GM21576 (cell line): ENCODE results near the gene D2HGDH.
A peak's percentile ranks its signal among the peaks of the same experiment; 100 is the strongest.
"Not testable (repeated sequence)": the region's sequence is repeated elsewhere in the genome, so short reads cannot be mapped to it uniquely, and the experiment has no call there.

Experiments used
- ATAC-seq: cut with Tn5 transposase; IDR thresholded peaks from one replicate; pipeline ENCODE4 v1.9.1; 2021; ENCODE audit warnings: mild to moderate bottlenecking, moderate library complexity; ENCODE audit not compliant: unreplicated experiment

The D2HGDH gene

DNA sequence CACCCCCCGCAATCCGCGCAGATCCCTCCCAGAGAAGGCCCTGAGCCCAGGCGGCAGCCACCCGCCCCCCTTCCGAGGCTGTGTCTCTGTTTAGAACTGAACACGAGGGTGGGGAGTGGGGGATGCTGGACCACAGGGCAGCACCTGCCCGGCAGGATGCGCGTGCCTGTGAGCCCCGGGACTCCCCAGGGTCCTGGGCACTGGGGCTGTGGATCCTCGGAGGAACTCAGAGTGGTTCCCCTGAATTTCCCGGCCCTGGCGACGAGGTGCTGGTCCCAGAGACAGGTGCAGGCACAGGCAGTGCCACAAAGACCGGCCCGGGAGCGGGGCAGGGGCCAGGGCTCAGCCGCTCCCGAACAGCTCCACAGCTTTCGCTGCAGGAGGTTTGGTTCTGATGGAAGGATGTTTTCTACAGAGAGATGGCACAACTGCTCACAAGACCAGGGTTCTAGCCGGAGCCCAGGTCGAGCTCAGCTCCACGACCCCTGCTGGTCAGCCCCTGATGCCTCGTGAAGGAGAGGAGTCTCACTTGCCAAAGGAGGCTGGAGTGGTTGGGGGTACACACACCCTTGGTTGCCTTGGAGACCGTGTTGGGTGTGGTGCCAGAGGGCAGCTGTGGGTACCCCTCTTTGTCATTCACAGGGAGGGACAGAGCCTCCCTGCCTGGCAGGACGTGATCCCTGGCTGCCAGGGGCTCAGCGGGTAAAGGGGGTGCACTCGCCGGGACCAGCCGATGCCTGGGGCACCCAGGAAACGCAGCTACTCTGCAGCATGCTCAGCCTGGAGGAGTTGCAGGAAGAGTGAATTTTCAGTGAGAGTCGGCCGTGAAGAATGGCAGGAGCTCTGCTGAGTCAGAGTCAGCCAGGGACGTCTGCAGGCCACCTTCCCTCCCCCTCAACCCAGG lies 70.1 kb downstream of the D2HGDH start:
- ATAC-seq, result peak; percentile 36

DNA sequence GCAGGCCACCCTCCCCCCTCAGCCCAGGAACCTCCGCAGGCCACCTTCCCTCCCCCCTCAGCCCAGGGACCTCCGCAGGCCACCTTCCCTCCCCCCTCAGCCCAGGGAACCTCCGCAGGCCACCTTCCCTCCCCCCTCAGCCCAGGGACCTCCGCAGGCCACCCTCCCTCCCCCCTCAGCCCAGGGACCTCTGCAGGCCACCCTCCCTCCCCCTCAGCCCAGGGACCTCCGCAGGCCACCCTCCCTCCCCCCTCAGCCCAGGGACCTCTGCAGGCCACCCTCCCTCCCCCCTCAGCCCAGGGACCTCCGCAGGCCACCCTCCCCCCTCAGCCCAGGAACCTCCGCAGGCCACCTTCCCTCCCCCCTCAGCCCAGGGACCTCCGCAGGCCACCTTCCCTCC lies 71.8 kb downstream of the D2HGDH start:
- not testable (repeated sequence) for ATAC-seq

DNA sequence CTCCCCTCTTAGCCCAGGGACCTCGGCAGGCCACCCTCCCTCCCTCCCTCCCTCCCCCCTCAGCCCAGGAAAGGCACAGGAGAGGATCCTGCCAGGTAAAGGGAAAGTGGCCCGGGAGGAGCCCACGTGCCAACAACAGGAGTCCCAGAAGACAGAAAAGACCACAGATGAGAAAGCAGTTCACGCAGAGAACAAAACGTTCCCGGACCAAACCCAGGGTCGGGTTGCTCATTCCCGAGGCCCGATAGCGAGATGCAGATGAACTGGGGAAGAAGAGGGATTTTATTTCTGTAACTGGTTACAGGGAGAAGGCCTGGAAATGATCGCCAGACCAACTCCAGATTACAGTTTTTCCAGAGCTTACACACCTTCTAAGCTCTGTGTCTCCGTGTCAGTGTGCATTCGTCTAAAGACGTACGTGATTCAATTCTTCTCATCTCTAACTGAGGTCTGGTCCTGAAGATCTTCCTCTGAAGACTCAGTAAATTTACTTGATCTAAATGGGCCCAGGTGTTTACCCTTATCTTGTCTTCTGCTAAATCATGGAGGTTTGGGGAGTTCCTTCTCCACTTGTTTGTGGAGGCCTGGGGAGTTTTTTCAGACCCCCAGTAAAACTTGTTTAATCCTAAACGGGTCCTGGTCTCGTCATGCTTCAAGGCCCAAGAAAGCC lies 73.8 kb downstream of the D2HGDH start:
- no peak for ATAC-seq

DNA sequence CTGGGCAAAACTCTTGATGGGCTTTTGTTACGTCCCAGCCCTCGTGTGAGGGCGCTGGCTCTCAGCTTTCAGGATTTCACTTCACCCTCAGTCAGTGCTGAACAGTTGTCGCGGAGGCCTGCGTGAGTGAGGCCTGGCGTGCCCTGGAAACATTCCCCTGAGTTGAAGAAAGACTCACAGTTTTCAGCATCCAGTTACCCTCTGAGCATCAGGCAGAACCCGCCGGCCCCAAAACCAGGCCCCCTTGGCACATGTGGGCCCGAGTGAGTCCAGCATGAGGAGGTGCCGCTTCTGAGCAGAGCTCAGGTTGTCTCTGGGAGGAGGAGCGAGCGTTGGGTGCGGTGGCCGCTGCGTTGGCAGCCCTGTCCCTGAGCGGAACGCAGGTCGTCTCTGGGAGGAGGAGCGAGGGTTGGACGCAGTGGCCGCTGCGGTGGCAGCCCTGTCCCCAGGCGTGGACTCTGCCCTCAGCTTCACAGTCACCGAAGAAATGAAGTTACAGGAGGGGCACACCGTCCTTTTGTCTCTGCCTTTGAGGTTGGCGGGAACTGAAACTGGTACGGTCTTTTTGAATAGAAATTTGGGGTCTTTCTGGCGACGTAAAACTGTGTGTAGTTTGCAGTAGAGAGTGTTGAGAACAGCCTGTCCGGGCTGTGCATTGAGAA lies 74.4 kb downstream of the D2HGDH start, which contains the start of gene NEU4:
TSS of gene NEU4 (plus strand) at position 473 of the 662 bp plus-strand sequence. CDS start 5,292 bp downstream, outside the sequence.
- no peak for ATAC-seq

DNA sequence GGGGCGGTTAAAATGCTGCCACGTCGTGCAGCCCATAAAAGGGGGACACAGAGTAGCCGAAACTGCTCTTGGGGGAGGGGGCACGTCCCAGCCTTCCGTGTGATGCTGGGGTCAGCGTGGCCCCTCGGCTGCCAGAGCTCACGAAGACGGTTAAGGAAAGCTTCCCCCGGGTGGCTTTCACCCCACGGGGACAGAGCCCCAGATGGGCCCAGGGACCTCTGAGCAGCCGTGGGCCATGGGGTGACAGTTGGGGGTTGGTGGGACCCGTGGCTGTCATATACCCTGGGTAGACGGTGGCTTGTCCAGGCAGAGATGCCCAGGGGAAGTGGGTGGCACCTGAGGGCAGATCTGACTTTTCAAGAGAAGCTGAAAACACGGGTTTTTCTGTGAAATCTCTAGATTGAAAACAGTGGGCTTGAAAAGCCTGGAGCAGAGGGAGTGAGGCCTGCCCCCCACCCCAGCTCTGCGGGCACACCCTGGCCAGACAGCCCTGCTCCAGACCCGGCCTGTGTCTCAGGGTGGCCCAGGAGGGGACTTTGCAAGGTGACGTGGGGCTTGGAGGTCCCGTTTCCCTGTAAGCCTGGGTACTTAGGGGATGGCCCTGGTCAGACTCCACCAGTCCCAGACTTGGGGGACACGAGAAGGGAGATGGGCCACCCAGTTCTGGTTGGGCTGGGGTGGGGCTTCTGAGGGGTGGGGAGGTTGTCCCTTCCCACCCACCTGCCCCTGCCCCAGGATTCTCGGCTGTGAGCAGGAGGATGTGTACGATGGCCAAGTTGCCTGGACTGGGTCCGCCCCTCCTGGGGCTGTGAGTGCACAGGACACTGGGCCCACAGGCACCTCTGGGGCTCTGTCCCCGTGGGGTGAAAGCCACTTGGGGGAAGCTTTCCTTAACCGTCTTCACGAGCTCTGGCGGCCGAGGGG lies 75.2 kb downstream of the D2HGDH start:
- no peak for ATAC-seq

DNA sequence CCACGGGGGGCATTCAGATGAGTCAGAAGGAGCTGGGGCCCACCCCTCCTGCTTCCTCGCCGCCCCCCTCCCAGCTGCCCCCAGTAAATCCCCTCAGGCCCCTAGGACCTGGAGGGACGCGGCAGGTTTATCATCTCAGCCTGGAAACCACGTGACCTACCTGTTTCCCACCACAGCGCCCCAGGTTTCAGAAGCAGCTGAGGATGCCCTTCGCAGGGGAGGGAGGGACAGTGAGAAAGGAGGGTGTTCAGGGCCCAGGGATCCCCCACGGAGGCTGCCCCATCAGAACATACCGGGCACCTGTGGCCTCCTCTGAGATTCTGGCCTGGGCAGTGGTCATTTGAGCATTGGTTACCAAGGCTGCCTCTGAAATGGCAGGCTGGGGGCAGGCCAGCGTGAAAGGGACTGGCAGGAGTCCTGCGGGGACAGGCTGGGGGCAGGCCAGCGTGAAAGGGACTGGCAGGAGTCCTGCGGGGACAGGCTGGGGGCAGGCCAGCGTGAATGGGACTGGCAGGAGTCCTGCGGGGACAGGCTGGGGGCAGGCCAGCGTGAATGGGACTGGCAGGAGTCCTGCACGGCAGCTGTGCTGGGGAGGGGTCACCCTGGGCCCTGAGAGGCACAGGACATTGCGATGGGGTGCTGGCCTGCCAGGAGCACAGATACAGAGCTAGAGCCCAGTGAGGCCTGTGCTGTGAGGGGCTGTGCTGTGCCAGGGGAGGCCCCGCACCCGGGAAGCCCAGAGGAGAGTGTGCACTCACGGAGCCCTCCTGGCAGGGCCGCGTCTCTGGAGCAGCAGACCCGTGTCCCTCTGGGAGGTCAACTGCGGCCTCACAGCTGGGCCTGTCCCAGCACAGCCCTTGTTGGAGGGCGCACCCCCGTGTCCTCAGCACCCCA lies 76.1 kb downstream of the D2HGDH start:
- ATAC-seq, result no peak

DNA sequence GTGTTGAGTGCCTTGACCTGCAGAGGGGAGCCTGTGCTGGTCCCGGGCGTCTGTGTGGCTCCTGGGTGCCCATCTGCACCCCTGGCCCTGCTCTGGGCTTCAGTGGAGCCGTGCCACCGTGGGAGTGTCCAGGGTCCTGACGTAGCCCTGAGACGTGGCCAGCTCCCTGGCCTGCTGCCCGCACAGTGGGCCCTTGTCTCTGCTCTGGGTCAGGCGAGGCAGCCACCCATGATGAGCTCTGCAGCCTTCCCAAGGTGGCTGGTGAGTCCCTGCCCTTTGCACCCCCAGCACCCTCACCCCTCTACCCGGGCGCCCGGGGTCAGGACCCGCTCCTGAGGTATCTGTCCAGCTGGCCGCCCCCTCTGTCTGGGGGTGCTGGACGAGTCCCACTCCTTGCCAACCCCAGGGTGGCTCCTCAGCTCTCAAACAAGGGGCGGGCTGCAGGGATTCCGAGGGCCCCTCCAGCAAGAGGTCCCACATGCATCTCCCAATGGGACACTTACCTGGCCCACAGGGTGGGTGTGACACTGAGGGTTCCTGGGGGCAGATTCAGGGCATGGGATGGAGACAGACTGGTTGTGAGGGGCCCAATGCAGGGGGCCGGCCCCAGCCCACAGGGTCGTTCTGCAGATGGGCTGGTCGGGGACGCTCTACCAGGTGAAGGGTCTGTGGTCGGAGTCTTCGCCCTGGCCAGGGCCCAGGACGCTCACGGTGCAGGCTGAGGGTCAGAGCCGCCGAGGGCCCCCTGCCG lies 76.9 kb downstream of the D2HGDH start:
- no peak for ATAC-seq

DNA sequence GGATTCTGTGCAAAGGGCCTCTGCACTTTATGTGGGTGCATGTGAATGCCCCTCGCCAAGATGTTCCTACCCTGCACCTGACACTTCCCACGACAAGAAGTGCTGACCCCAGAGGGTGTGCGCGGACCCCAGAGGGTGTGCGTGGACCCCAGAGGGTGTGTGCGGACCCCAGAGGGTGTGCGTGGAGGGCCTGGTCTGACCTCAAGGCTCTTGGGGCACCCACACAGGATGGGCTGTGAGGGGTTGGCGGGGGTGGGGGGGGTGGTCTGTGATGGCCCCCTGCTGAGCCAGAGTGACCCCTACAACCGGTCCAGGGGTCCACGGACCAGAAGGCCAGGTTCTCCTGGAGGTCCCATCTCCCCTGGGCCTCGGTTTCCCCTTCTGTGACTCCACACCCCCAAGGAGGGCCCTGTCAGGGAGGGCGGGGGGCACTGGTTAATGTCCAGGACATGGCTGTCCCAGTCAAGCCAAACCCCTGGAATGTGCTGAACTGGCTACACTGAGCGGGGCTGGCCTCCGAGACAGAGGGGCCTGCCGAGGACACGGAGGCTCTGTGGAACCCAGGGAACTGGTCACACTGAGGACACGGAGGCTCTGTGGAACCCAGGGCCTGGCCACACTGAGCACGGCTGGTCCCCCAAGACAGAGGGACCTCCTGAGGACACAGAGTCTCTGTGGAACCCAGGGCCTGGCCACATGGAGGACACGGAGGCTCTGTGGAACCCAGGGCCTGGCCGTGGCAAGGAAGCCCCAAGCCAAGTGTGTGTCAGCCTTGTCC lies 77.7 kb downstream of the D2HGDH start:
- ATAC-seq, result no peak

DNA sequence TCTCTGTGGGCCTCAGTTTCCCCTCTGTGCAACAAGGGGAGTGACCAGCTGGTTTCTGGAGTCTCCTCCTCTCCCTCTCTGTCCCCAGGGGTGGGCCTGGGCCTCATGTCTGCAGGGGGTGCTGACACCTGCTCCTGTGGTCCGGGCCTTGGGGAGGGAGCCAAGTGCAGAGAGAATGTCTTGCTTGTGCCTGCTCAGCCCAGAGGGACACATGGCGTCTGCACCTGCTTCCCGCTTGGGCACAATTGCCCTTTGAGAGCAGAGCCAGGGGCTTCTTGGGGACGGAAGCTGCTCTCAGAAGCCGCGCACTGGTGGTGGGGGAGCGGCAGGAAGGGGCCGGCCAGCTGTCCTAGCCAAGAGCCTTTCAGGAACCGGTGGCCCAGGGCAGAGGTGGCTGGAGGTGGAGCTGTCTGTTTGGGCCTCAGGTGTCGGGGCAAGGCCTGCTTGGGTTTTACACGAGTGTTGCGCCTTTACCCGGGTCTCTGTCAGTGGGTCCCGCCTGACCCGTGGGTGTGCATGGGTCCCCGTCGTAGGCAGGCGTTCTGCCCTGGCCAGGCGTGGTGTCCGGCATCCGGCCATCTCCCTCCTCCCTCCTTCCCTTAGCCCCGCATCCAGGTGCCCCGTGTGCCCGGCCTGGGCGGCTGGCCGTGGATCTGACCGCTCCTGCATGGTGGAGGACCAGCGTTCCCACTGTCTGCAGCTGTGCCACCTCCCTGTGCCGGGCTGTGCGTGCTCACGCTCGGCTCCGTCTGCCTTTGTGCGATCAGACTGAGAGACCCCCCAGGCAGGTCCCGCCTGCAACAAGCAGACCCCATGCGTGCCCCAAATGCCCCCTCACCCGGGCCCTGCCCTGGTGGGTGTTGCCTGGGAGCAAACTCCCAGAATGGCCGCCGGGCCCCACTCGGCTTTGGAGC lies 78.6 kb downstream of the D2HGDH start:
- no peak for ATAC-seq

DNA sequence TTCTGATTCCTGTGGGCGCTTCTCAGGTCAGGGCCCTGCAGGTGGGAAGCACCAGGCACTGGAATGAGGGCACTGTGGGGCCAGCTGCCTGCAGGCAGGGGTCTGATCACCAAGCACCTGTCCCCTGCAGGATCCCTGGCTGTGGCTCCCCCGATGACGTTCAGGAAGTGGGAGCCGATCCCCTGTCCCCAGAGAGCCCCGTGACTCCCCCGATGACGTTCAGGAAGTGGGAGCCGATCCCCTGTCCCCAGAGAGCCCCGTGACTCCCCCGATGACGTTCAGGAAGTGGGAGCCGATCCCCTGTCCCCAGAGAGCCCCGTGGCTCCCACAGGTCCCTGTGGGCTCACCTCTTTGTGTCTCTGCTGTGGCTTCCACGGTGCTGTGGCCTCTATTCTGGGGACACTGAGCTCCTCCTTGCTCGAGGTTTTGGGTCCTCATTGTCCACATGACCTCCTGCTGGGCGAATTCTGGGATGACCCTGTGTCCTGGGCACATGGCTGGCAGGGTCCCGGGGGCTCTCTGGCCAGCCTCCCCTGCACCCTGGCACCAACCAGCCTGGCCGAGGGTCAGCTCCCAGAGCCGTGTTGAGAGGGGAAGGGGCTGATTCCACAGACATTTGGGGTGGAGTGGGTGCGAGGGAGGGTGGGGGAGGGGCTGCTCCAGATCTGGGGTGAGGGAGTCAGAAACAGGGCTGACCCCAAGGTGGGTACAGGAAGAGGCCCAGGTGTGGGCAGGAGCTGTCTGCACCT lies 79.4 kb downstream of the D2HGDH start:
- no peak for ATAC-seq

DNA sequence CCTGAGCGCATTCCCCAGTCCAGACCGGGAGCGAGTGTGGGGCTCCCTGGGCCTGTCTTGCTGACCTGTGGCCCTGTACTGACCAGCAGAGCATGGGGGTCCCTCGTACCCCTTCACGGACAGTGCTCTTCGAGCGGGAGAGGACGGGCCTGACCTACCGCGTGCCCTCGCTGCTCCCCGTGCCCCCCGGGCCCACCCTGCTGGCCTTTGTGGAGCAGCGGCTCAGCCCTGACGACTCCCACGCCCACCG lies 79.9 kb downstream of the D2HGDH start:
- no peak for ATAC-seq

DNA sequence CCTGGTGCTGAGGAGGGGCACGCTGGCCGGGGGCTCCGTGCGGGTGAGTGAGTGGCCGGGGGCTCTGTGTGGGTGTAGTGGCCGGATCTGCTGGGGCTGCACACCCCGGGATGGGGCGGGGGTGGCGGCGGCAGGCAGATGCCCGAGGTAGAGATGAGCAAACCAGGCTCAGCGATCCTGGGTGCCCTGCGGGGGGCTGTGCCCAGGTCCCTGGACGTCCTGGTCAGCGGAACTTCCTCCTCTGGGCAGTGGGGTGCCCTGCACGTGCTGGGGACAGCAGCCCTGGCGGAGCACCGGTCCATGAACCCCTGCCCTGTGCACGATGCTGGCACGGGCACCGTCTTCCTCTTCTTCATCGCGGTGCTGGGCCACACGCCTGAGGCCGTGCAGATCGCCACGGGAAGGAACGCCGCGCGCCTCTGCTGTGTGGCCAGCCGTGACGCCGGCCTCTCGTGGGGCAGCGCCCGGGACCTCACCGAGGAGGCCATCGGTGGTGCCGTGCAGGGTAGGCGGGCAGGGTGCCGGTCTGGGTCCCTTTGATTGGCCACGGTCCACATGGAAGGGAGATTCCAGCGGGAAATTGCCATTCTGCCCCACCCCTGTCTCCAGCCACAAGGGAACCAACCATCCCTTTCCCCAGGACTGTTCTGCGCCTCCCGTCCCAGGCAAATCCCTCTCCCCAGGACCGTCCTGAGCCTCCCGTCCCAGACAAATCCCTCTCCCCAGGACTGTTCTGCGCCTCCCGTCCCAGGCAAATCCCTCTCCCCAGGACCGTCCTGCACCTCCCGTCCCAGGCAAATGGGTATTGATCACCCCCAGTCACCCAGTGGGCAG lies 80.4 kb downstream of the D2HGDH start:
- ATAC-seq, result no peak

DNA sequence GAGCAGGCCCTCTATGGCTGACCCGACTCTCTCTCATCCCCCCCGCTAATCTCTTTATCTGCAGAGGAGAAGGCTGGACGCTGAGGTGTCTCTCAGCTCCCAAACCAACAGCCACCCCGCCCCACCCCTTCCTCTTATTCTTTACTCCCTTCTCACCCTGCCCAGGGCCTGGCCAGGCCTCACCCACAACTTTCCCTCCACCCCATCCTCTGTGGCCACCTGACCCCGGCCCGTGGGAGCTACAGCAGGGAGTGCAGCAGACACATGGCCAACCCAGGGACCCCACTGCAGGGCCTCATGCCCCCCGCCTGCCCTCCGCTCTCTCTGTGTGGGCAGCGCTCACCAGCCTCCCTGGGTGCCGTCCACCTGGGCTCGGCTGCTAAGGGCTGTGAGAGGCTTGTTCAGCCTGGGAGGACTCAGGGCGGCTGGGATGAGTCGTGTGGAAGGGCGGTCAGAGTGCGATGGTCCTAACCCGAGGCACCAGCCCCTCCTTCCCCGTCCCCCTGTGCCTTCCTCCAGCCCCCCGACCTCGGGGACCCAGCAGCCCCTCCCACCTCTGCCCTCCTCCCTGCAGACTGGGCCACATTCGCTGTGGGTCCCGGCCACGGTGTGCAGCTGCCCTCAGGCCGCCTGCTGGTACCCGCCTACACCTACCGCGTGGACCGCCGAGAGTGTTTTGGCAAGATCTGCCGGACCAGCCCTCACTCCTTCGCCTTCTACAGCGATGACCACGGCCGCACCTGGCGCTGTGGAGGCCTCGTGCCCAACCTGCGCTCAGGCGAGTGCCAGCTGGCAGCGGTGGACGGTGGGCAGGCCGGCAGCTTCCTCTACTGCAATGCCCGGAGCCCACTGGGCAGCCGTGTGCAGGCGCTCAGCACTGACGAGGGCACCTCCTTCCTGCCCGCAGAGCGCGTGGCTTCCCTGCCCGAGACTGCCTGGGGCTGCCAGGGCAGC lies 81.3 kb downstream of the D2HGDH start:
- no peak for ATAC-seq

DNA sequence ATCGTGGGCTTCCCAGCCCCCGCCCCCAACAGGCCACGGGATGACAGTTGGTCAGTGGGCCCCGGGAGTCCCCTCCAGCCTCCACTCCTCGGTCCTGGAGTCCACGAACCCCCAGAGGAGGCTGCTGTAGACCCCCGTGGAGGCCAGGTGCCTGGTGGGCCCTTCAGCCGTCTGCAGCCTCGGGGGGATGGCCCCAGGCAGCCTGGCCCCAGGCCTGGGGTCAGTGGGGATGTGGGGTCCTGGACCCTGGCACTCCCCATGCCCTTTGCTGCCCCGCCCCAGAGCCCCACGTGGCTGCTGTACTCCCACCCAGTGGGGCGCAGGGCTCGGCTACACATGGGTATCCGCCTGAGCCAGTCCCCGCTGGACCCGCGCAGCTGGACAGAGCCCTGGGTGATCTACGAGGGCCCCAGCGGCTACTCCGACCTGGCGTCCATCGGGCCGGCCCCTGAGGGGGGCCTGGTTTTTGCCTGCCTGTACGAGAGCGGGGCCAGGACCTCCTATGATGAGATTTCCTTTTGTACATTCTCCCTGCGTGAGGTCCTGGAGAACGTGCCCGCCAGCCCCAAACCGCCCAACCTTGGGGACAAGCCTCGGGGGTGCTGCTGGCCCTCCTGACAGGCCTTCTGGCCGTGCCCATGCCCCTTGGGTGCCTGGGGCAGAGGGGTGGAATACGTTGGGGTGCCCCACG lies 82.1 kb downstream of the D2HGDH start:
- no peak for ATAC-seq
